B cell (primary cell): Measurements from ENCODE around the gene CHRNA7. TPM values are rescaled to one million over a fixed set of nuclear protein-coding genes. Genes with fewer than 3 reads are reported as not detected.

Source experiments
- ATAC-seq: fragments of 200-7000 bp; cut with Tn5 transposase; one replicate; pipeline ENCODE4 v1.10.0; 2021; ENCODE audit warnings: low read depth, mild to moderate bottlenecking, moderate number of reproducible peaks, moderate library complexity
- CTCF ChIA-PET: fragments of 350-600 bp; sonication (Branson Sonifier 250); formaldehyde crosslinking; loops from one replicate; lab custom pipeline; 2021; ENCODE audit warnings: antibody characterized with exemption, inconsistent platforms; lab: Charles Lee
- POLR2A ChIA-PET: fragments of 350-600 bp; sonication (Branson Sonifier 250); formaldehyde crosslinking; loops from one replicate; lab custom pipeline; 2021; ENCODE audit warnings: antibody characterized with exemption; lab: Charles Lee
- DNase-seq: peaks from one replicate; pipeline ENCODE4 v3.0.0; 2013
- H2AFZ ChIP-seq: 2 replicates; pipeline ENCODE4 v1.6.1; 2012; ENCODE audit warnings: mild to moderate bottlenecking, low read depth, low read length; ENCODE audit not compliant: insufficient read depth, poor library complexity, severe bottlenecking
- H3K27ac ChIP-seq, 2 donors: 1 replicate in 1 of 2; 2 replicates in 1 of 2; pipeline ENCODE4 v1.5.1; 2012 to 2013; ENCODE audit warnings: low read length in 2 of 2, mild to moderate bottlenecking in 2 of 2, moderate library complexity in 1 of 2
- H3K27me3 ChIP-seq, 4 experiments: fragments of 200-600 bp in 1 of 4; sonication (generic) in 1 of 4; replicated peaks in 1 of 4; 1 replicate in 2 of 4; 2 replicates in 2 of 4; pipeline versions ENCODE4 v1.6.1 to v1.7.0; 2013 to 2016; ENCODE audit warnings: low read length in 3 of 4, mild to moderate bottlenecking in 2 of 4, mixed read lengths in 1 of 4, moderate library complexity in 1 of 4; ENCODE audit not compliant: insufficient read depth in 4 of 4, control insufficient read depth in 3 of 4; ENCODE audit errors: control extremely low read depth in 1 of 4
- H3K36me3 ChIP-seq, 2 experiments: replicated peaks in 1 of 2; 1 replicate in 1 of 2; 2 replicates in 1 of 2; pipeline versions ENCODE4 v1.6.1 to v1.7.1; 2013; ENCODE audit warnings: low read length in 1 of 2; ENCODE audit not compliant: insufficient read depth in 2 of 2, control insufficient read depth in 1 of 2; ENCODE audit errors: control extremely low read depth in 1 of 2, extremely low read depth in 1 of 2
- H3K4me1 ChIP-seq, 2 donors: fragments of 200-600 bp in 1 of 2; sonication (generic) in 1 of 2; 1 replicate in 1 of 2; 2 replicates in 1 of 2; pipeline versions ENCODE4 v1.5.1 to v1.6.1; 2013 to 2017; ENCODE audit warnings: low read length in 2 of 2; ENCODE audit not compliant: control insufficient read depth in 2 of 2, insufficient read depth in 2 of 2
- H3K4me2 ChIP-seq: replicated peaks from 2 replicates; pipeline ENCODE3; 2012; ENCODE audit warnings: mild to moderate bottlenecking, low read depth, low read length; ENCODE audit not compliant: poor library complexity, severe bottlenecking
- H3K4me3 ChIP-seq, 5 experiments: fragments of 200-600 bp in 1 of 5; sonication (generic) in 1 of 5; 1 replicate in 3 of 5; 2 replicates in 2 of 5; pipeline versions ENCODE4 v1.5.1 to v1.7.0; 2011 to 2016; ENCODE audit warnings: low read length in 4 of 5, mild to moderate bottlenecking in 4 of 5, low read depth in 2 of 5, control low read depth in 1 of 5, moderate library complexity in 1 of 5; ENCODE audit not compliant: insufficient read depth in 1 of 5; ENCODE audit errors: control extremely low read depth in 1 of 5, extremely low read depth in 1 of 5
- H3K79me2 ChIP-seq: fragments of 200-600 bp; sonication (generic); one replicate; pipeline ENCODE4 v1.6.0; 2016; ENCODE audit warnings: low read length; ENCODE audit not compliant: control insufficient read depth, insufficient read depth
- H3K9ac ChIP-seq: fragments of 200-600 bp; sonication (generic); 2 replicates; pipeline ENCODE4 v1.6.1; 2017; ENCODE audit warnings: mild to moderate bottlenecking, low read length, moderate library complexity
- H3K9me3 ChIP-seq, 3 donors: one replicate each; pipeline versions ENCODE4 v1.6.1 to v1.7.1; 2013; ENCODE audit warnings: low read length in 2 of 3; ENCODE audit not compliant: control insufficient read depth in 2 of 3, insufficient read depth in 1 of 3; ENCODE audit errors: control extremely low read depth in 1 of 3
- H4K20me1 ChIP-seq: 2 replicates; pipeline ENCODE4 v1.6.0; 2012; ENCODE audit warnings: mild to moderate bottlenecking, low read length; ENCODE audit not compliant: insufficient read depth, control insufficient read depth, poor library complexity, severe bottlenecking
- H3K27ac Mint-ChIP-seq: one replicate; pipeline ENCODE4 v1.8.0; 2021; ENCODE audit warnings: mixed read lengths
- H3K27me3 Mint-ChIP-seq: one replicate; pipeline ENCODE4 v1.8.0; 2021; ENCODE audit warnings: mixed read lengths
- H3K4me1 Mint-ChIP-seq: one replicate; pipeline ENCODE4 v1.8.0; 2021; ENCODE audit warnings: mixed read lengths
- H3K4me3 Mint-ChIP-seq: one replicate; pipeline ENCODE4 v1.8.0; 2021; ENCODE audit warnings: mixed read lengths
- H3K9me3 Mint-ChIP-seq: one replicate; pipeline ENCODE4 v1.8.0; 2022; ENCODE audit warnings: mixed read lengths; ENCODE audit not compliant: insufficient read depth
- EZH2 ChIP-seq: IDR thresholded peaks from 2 replicates; pipeline ENCODE4 v1.6.1; 2012; ENCODE audit warnings: borderline replicate concordance, low read depth, mild to moderate bottlenecking, moderate library complexity, low read length; ENCODE audit not compliant: insufficient read depth, poor library complexity, severe bottlenecking
- WGBS: methylation state at CpG from one replicate; pipeline ENCODE4 v1.1.5; 2013; ENCODE audit warnings: missing lambda C conversion rate; ENCODE audit not compliant: insufficient coverage; 5-methylcytosine and 5-hydroxymethylcytosine counted together
- intact Hi-C: fragments of 100-400 bp; cut with micrococcal nuclease; formaldehyde crosslinking; loops from one replicate; pipeline ENCODE4 v1.10.0; 2022
- polyA plus RNA-seq: library from polyadenylated mRNA; depleted of rRNA; stranded (reverse); fragments of >200 nt; gene quantifications from 2 replicates; pipeline ENCODE4 v1.2.3, GENCODE V29; 2012
- total RNA-seq, 2 donors: library from RNA; stranded (reverse); fragments of 120-200 nt in 1 of 2; gene quantifications; 1 replicate in 1 of 2; 2 replicates in 1 of 2; pipeline versions ENCODE4 v1.2.3 to v1.2.4, GENCODE V29; 2013 to 2022
- TF ChIP-seq, protein P1 (sequence below): fragments of 200-600 bp; IDR thresholded peaks from one replicate; pipeline ENCODE4 v1.8.0; 2022; ENCODE audit warnings: antibody characterized with exemption, mild to moderate bottlenecking

Gene CHRNA7
- total and polyA plus RNA-seq, 2 donors (not counting 1 experiment from before 2014, with no cell fraction given) = 0.16 TPM; not detected in 1

GRCh38 chr15:32035285-32035684, 5.0 kb downstream of the CHRNA7 start:
- Mint-ChIP-seq H3K27ac (no peak overlapping the region), H3K4me1 (peaks cover 5% of the 10 kb centered on the region), H3K27me3 (peaks cover 25% of the 10 kb centered on the region), H3K4me3 (no peak overlapping the region), H3K9me3 (no peaks in the 10 kb centered on the region)
- ChIA-PET CTCF (no interaction called here), POLR2A (no interaction called here)
- no peak for ATAC-seq
- 75% methylated on average over 2 of the region's 2 CpGs for WGBS
- Histone ChIP-seq H3K27ac (no peak overlapping the region), H3K4me2 (no peak overlapping the region), H4K20me1 (no peaks in the 10 kb centered on the region), H2AFZ (no peak overlapping the region), H3K36me3 (no peaks in the 10 kb centered on the region), H3K27me3 (peaks cover 0 to 24% (median 11%) of the 10 kb centered on the region in 4 experiments), H3K4me1 (peaks cover 0 to 6% of the 10 kb centered on the region in 2 donors), H3K9ac (no peak overlapping the region), H3K79me2 (no peaks in the 10 kb centered on the region), H3K4me3 (no peak overlapping the region), H3K9me3 (peaks cover 0 to 6% (median 0%) of the 10 kb centered on the region in 3 donors)
- intact Hi-C loops = no loop called here
- no peak for TF ChIP-seq EZH2
- TF ChIP-seq, protein P1, sequence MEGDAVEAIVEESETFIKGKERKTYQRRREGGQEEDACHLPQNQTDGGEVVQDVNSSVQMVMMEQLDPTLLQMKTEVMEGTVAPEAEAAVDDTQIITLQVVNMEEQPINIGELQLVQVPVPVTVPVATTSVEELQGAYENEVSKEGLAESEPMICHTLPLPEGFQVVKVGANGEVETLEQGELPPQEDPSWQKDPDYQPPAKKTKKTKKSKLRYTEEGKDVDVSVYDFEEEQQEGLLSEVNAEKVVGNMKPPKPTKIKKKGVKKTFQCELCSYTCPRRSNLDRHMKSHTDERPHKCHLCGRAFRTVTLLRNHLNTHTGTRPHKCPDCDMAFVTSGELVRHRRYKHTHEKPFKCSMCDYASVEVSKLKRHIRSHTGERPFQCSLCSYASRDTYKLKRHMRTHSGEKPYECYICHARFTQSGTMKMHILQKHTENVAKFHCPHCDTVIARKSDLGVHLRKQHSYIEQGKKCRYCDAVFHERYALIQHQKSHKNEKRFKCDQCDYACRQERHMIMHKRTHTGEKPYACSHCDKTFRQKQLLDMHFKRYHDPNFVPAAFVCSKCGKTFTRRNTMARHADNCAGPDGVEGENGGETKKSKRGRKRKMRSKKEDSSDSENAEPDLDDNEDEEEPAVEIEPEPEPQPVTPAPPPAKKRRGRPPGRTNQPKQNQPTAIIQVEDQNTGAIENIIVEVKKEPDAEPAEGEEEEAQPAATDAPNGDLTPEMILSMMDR = no peak
- no peak for DNase-seq

DNA sequence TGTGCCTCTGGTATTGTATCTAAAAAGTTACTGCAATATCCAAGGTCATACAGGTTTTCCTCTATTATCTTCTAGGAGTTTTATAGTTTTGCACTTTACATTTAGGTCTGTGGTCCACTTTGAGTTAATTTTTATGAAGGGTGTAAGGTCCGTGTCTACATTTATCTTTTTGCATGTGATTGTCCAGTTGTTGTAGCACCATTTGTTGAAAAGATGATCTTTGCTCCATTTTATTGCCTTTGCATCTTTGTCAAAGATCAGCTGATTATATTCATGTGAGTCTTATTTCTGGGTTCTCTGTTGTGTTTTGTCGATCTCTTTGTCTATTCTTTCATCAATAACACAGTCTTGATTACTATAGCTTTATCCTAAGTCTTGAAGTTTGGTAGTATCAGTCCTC, 6.7 kb downstream of the CHRNA7 start:
- H3K27me3 Mint-ChIP-seq = peaks cover 20% of the 10 kb centered on the region
- no CpG with 5 or more reads among the region's 2 CpGs for WGBS
- no peak overlapping the region for H3K4me3 Mint-ChIP-seq
- CTCF ChIA-PET = no interaction called here
- Histone ChIP-seq H4K20me1 (no peaks in the 10 kb centered on the region), H3K4me3 (no peak overlapping the region), H3K36me3 (no peaks in the 10 kb centered on the region), H3K79me2 (no peaks in the 10 kb centered on the region), H3K27ac (no peak overlapping the region), H3K9me3 (no peaks in the 10 kb centered on the region), H2AFZ (no peak overlapping the region), H3K9ac (no peak overlapping the region), H3K4me1 (no peaks in the 10 kb centered on the region), H3K27me3 (peaks cover 0 to 12% (median 3%) of the 10 kb centered on the region in 4 experiments), H3K4me2 (no peak overlapping the region)
- no peak overlapping the region for H3K27ac Mint-ChIP-seq
- intact Hi-C loops = no loop called here
- H3K9me3 Mint-ChIP-seq = no peaks in the 10 kb centered on the region
- TF ChIP-seq, protein P1 = no peak
- no peak for TF ChIP-seq EZH2
- DNase-seq (no peak), ATAC-seq (no peak)
- no peaks in the 10 kb centered on the region for H3K4me1 Mint-ChIP-seq
- POLR2A ChIA-PET = no interaction called here
